Natural killer cell (primary cell): ENCODE measurements around the gene KLF17. TPM values are rescaled to one million over a fixed set of nuclear protein-coding genes. Genes with fewer than 3 reads are reported as not detected.

Source experiments
- ATAC-seq, 3 donors: fragments of 150-1000 bp in 2 of 3; fragments of 200-7000 bp in 1 of 3; cut with Tn5 transposase; 1 replicate in 1 of 3; 2 replicates in 2 of 3; pipeline ENCODE4 v1.10.0; 2021; ENCODE audit warnings: mild to moderate bottlenecking in 2 of 3, moderate library complexity in 2 of 3
- DNase-seq, 2 donors: peaks; one replicate each; pipeline versions ENCODE4 v3.0.0 to v3.0.0-alpha.2; 2013 to 2021; ENCODE audit warnings: mixed read lengths in 1 of 2
- H3K27ac ChIP-seq: one replicate; pipeline ENCODE4 v1.5.1; 2013; ENCODE audit warnings: mild to moderate bottlenecking, low read length
- H3K27me3 ChIP-seq: one replicate; pipeline ENCODE4 v1.6.1; 2013; ENCODE audit warnings: low read length; ENCODE audit not compliant: control insufficient read depth, insufficient read depth
- H3K36me3 ChIP-seq: one replicate; pipeline ENCODE4 v1.6.1; 2013; ENCODE audit warnings: low read length; ENCODE audit not compliant: control insufficient read depth, insufficient read depth
- H3K4me1 ChIP-seq: one replicate; pipeline ENCODE4 v1.6.1; 2013; ENCODE audit warnings: low read length; ENCODE audit not compliant: control insufficient read depth, insufficient read depth
- H3K4me3 ChIP-seq: one replicate; pipeline ENCODE4 v1.5.1; 2013; ENCODE audit warnings: low read length
- H3K9me3 ChIP-seq: one replicate; pipeline ENCODE4 v1.6.1; 2013; ENCODE audit warnings: low read length; ENCODE audit not compliant: control insufficient read depth, insufficient read depth
- H3K27ac Mint-ChIP-seq, 2 donors: one replicate each; pipeline ENCODE4 v1.8.0; 2022; ENCODE audit warnings: mild to moderate bottlenecking in 2 of 2, mixed read lengths in 2 of 2, moderate library complexity in 1 of 2
- H3K27me3 Mint-ChIP-seq, 2 donors: one replicate each; pipeline ENCODE4 v1.8.0; 2022; ENCODE audit warnings: low read depth in 2 of 2, mixed read lengths in 2 of 2
- H3K36me3 Mint-ChIP-seq: one replicate; pipeline ENCODE4 v1.8.0; 2022; ENCODE audit warnings: mixed read lengths
- H3K4me1 Mint-ChIP-seq, 2 donors: one replicate each; pipeline ENCODE4 v1.8.0; 2022; ENCODE audit warnings: mixed read lengths in 2 of 2
- H3K4me3 Mint-ChIP-seq: one replicate; pipeline ENCODE4 v1.8.0; 2022; ENCODE audit warnings: mild to moderate bottlenecking, moderate library complexity, mixed read lengths
- H3K9me3 Mint-ChIP-seq, 2 donors: one replicate each; pipeline ENCODE4 v1.8.0; 2022; ENCODE audit warnings: mixed read lengths in 2 of 2
- WGBS: methylation state at CpG from one replicate; pipeline ENCODE4 v1.1.7; 2013; ENCODE audit warnings: missing lambda C conversion rate; ENCODE audit not compliant: insufficient coverage; 5-methylcytosine and 5-hydroxymethylcytosine counted together
- intact Hi-C: fragments of 100-400 bp; cut with micrococcal nuclease; formaldehyde crosslinking; loops from one replicate; pipeline ENCODE4 v1.14.2; 2022
- total RNA-seq, 4 donors: library from RNA; stranded (reverse); fragments of 120-200 nt in 1 of 4; gene quantifications; one replicate each; pipeline versions ENCODE4 v1.2.3 to v1.2.4, GENCODE V29; 2013 to 2022
- TF ChIP-seq, protein P1 (sequence below): fragments of 200-600 bp; IDR thresholded peaks from one replicate; pipeline ENCODE4 v1.8.0; 2022; ENCODE audit warnings: antibody characterized with exemption

The KLF17 gene
- total RNA-seq, 3 donors from 2014 or later (not counting 1 experiment from before 2014, with no cell fraction given) = not detected

DNA sequence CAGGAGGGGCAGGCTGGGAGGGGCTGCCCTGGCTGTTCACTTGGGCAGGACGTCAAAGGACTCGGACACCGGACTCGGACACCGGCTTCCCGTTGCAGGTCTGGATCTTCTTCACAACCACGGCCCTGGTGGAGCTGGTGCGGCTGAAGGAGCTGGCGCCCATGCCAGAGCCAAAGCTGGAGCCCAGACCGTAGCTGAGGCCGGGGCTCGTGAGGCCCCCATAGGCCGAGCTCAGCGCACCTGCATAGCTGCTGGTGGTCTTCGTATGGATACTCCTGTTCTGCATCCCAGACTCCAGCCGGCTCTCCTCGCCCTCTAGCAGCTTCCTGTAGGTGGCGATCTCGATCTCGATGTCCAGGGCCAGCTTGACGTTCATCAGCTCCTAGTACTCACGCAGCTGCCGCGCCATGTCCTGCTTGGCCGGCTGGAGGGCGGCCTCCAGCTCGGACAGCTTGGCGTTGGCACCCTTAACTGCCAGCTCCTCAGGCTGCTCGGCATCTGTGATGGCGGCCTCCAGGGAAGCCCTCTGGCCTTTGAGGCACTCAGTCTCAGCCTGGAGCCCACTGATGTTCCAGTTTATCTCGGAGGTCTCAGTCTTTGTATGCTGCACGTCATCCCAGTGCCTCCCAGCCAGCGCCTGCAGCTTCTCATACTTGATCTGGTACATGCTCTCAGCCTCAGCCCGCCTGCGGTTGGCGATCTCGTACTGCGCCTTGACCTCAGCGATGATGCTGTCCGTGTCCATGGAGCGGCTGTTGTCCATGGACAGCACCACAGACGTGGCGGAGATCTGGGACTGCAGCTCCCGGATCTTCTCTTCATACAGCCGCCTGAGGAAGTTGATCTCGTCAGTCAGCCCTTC, 15.1 kb upstream of the KLF17 start:
- Histone ChIP-seq H3K36me3 (no peaks in the 10 kb centered on the region), H3K9me3 (no peaks in the 10 kb centered on the region), H3K4me3 (no peak overlapping the region), H3K4me1 (no peaks in the 10 kb centered on the region), H3K27me3 (no peaks in the 10 kb centered on the region), H3K27ac (no peak overlapping the region)
- Mint-ChIP-seq H3K4me1 (no peaks in the 10 kb centered on the region), H3K9me3 (no peaks in the 10 kb centered on the region), H3K27me3 (peaks cover 15 to 26% of the 10 kb centered on the region in 2 donors), H3K27ac (no peak overlapping the region), H3K36me3 (no peaks in the 10 kb centered on the region), H3K4me3 (no peak overlapping the region)
- intact Hi-C loops = no loop called here
- TF ChIP-seq, protein P1, sequence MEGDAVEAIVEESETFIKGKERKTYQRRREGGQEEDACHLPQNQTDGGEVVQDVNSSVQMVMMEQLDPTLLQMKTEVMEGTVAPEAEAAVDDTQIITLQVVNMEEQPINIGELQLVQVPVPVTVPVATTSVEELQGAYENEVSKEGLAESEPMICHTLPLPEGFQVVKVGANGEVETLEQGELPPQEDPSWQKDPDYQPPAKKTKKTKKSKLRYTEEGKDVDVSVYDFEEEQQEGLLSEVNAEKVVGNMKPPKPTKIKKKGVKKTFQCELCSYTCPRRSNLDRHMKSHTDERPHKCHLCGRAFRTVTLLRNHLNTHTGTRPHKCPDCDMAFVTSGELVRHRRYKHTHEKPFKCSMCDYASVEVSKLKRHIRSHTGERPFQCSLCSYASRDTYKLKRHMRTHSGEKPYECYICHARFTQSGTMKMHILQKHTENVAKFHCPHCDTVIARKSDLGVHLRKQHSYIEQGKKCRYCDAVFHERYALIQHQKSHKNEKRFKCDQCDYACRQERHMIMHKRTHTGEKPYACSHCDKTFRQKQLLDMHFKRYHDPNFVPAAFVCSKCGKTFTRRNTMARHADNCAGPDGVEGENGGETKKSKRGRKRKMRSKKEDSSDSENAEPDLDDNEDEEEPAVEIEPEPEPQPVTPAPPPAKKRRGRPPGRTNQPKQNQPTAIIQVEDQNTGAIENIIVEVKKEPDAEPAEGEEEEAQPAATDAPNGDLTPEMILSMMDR = no peak
- no peak for ATAC-seq
- DNase-seq = no peak
- WGBS = 90% methylated on average over 43 of the region's 46 CpGs

DNA sequence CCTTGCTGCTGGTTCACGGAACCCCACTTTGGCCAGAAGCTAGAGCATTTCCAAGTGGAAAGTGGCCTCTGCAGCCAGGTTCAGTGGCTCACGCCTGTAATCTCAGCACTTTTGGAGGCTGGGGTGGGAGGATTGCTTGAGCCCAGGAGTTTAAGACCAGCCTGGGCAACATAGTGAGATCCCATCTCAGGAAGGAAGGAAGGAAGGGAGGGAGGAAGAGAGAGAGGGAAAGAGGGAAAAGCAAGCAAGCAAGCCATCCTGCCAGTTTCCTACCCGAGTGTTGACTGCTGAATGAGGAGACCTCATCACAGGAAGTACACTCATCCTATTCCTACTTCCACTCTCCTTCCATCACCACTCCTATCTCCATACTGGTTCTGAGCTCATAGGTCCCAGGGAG, 12.8 kb upstream of the KLF17 start:
- Histone ChIP-seq H3K27me3 (no peaks in the 10 kb centered on the region), H3K9me3 (no peaks in the 10 kb centered on the region), H3K4me3 (no peak overlapping the region), H3K27ac (no peak overlapping the region), H3K36me3 (no peaks in the 10 kb centered on the region), H3K4me1 (no peaks in the 10 kb centered on the region)
- Mint-ChIP-seq H3K36me3 (no peaks in the 10 kb centered on the region), H3K27ac (no peak overlapping the region), H3K4me1 (no peaks in the 10 kb centered on the region), H3K9me3 (no peaks in the 10 kb centered on the region), H3K27me3 (peaks cover 15 to 26% of the 10 kb centered on the region in 2 donors), H3K4me3 (no peak overlapping the region)
- ATAC-seq = no peak
- TF ChIP-seq, protein P1 = no peak
- WGBS = 77% methylated on average over 3 of the region's 3 CpGs
- intact Hi-C loops = no loop called here
- no peak for DNase-seq

DNA sequence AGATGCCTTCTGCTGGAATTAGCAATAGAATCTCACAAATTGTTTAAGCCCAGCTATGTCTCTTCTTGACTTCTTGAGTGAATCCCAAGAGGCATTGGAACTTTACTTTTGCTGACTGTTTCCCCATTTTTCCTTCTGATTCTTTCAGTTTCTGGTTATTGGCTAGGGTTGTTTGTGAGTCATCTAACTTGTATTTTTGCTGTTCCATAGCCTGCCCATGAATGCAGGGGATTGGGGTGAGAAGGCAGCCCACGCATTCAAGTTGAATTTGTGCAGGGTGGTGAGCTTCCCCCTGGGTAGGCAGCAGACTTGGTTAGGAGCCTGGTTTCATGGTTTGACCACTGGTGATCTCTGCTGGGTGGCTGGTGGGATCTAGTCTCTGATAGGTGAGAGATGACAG, 10.4 kb upstream of the KLF17 start:
- peaks cover 15 to 26% of the 10 kb centered on the region in 2 donors for H3K27me3 Mint-ChIP-seq
- WGBS = 95% methylated on average over 1 of the region's 1 CpG

More for the DNA sequence above, 10.4 kb upstream of the KLF17 start:
- DNase-seq (no peak), ATAC-seq (no peak)
- no peaks in the 10 kb centered on the region for H3K9me3 ChIP-seq
- intact Hi-C loops = no loop called here
- H3K36me3 ChIP-seq = no peaks in the 10 kb centered on the region
- Mint-ChIP-seq H3K36me3 (no peaks in the 10 kb centered on the region), H3K4me1 (no peaks in the 10 kb centered on the region), H3K9me3 (no peaks in the 10 kb centered on the region), H3K27ac (no peak overlapping the region), H3K4me3 (no peak overlapping the region)
- no peak overlapping the region for H3K27ac ChIP-seq
- no peaks in the 10 kb centered on the region for H3K27me3 ChIP-seq
- no peak overlapping the region for H3K4me3 ChIP-seq
- H3K4me1 ChIP-seq = no peaks in the 10 kb centered on the region
- TF ChIP-seq, protein P1 = no peak
